ENCODE results near the gene LY86.
A peak's percentile ranks its signal among the peaks of the same experiment; 100 is the strongest.

Gene LY86

DNA sequence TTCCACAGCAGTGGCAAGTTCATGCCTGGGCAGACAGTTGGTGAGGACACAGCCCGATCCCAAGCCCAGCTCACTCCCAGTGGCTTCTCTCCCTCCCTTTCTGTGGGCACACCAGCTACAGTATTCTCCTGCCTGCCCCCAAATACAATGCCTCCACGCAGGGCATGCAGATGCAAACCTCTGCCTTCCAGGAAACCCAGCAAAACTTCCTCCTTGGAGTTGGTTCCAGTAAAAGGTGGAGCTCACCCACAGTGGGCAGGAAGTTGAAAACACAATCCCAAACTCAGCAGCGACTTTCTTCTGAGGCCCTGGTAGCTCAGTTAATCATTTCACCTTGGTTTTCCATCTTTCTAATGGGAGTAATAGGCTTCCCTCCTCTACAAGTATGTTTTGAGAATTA lies 93.7 kb downstream of the LY86 start:
- DNase-seq (ENCODE audit: low spot score), result no peak

DNA sequence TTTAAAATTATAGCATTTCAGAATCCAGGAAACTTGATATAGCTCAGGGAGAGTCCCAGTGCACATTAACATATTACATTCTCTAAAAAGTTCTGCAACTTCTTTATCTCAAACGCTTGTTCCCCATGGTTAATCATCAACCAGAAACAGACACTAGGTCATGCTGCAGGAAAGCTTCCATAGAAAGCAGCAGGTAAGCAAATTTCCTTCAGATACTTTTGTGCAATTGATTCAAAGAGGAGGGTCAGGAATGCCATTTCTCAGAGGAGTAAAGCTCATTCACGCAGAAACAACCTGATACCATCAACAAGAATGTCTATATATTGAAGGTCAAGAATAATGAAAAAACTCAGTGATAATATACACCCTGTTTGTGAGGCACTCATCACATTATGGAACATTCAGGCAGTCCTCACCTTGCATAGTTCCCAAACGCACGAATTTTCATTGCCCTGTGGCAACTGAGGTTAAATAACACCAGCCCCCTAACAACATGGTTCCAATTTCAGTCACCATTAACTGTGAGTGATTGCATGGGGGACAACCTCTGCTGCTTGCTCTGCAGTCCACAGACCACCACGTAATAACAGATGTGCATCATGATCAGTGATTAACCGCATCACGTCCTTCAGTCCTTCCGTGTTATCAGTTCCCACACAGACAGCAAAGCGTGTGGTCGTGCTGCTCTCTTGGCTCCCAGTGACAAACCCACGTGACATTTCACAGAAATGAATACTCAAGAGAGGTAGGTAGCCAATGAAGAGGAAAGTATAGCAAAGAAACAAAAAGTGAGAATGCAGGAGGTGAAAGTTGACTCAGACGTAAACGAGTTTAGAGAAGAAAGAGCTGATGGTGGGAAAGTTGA lies 95.7 kb downstream of the LY86 start:
- DNase-seq (ENCODE audit: low spot score), result no peak

DNA sequence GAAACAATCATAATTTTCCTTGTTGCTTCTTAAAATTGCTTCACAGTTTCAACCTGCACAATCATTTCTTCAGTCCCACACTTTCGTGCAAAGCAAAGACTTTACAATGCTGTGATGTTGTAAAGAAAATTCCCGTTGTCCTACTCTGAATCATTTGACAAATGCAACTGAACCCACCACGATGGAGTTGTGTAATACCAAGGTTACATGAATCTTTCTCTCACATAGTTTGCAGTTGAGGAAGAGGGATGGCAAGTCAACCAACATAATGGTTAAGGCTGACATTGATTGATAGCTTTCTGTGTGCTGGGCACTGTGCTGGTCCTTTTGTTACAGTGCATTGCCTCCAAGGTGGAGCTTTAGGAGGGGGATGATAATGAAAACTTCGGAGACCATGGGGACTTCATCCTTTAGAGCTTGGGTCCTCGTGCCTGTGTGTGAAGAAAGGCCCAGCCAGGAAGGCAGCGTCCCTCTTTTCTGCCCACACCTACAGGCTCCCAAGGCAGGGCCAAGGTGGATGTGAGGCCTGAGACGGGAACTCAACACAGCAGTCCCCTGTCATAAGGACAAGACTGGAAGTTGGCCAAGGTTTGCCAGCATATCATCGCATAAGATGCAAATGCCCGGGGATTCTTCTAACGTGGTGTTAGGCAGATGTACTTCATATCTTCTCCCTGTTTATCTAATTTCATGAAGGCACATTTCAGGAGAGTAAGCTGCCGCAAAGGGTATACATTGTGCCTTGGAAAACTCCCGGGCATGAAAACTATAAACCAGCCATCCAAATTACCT lies 96.9 kb downstream of the LY86 start:
- DNase-seq (ENCODE audit: low spot score), result peak; percentile 31

DNA sequence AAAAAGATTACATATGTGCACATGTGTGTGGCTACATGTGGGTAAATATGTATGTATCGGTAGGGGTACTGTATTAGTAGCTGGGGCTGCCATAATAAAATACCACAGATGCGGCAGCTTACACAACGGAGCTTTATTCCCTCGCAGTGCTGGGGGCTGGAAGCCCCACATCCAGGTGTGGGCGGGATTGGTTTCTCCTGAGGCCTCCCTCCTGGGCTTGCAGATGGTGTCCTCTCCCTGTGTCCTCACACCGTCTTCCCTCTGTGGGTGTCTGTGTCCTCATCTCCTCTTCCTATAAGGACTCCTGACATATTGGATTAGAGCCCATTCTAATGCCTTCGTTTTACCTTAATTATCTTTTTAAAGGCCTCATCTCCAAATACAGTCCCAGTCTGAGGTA lies 97.7 kb downstream of the LY86 start:
- peak; percentile 38 for DNase-seq (ENCODE audit: low spot score)

DNA sequence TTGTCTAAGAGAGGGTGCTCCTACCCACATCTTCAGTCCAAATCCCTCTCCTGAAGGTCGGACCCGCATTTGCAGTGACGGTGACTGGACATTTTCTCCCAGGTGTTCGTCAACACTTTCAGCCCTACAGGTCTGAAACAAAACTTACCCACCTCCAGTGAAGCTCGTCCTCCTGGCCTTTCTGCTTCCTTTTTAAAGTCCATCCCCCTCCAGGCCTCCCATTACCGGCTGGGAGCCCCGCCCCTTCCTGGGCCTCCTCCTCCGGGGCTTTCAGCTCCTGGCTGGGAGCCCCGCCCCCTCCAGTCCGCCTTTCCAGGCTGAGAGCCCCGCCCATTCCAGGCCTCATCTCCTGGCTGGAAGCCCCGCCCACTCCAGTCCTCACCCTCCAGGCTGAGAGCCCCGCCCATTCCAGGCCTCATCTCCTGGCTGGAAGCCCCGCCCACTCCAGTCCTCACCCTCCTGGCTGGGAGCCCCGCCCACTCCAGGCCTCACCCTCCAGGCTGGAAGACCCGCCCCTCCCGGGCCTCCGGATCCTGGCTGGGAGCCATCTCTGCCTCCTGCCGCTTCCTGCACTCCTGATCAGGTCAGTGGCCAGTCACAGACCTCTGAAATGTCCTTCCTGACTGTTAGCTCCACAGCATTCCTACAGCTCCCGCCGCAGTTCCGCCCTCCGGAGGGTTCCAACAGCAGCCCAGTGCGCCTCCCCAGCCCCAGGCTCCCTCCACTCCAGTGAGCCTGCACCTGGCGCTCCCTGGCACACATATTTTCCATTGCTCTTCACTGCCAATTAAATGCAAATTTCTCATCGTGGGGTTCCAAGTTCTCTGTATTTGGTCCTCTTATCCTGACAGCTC lies 98.5 kb downstream of the LY86 start:
- peak; percentile 67 for DNase-seq (ENCODE audit: low spot score)

DNA sequence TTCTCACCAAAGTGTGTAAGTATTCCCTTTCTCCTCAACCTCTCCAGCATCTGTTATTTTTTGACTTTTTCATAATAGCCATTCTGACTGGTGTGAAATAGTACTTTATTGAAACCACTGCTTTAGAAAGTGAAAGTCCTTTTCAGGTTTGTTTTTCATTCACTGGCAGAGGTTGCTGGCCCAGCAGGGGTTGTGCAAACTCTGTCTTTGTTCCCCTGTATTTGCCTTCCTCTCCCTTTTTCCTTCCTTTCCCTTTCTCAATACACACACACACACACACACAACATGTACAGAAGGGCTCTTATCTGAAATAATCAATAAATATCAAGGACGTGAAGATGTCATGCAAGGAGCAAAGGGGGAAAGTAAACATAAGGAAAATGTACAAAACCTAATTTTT lies 99.8 kb downstream of the LY86 start:
- DNase-seq (ENCODE audit: low spot score), result peak; percentile 45

DNA sequence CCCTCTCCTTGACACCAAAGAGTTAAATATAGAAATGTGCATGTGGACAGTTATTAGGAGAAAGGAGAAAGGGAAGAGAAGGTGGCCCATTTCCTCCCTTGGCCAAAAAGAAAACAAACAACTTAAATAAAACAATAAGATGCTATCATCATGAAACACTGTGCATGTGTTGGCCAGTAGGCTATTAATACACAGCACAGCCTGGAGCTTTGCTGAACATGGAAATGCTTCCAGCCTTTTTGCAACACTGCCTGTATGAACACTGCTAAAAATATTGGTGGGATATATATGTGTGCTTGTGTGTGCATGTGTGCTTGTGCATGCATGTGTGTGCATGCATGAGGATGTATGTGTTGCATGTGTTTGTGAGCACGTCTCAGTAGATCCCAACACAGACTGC lies 100.4 kb downstream of the LY86 start:
- DNase-seq (ENCODE audit: low spot score), result no peak

DNA sequence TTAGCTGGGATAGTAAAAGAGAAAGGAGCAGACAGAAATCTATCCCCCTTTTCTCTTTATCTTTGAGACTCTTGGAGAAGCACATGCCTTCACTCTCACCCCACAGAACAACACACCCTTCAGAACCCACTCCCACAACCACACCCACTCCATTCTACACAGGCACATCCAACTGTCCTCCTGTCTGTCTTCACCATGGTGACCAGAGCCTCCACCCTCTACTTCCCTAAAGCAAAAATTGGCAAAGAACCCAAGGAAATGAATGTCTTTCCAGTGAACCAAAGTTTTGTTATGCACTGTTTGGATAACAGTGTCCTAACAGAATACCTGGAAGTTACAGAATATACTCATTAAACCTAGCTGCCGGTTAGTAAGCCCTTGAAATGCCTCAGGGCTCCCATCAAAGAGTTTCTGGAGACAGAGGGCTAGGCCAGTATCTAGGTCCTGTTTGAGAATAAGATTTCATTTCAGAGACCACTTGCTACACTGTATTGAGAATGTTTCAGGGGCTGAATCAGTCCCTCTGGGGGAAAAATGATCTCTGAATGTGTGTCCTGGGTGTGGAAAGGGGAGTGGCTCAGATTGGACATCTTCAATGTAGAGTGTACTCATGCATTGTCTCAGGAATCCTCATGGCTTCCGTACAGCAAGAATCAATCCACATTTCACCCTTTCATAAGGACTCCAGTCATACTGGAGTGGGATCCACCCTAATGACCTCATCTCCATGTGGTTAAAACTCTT lies 101.1 kb downstream of the LY86 start:
- DNase-seq (ENCODE audit: low spot score), result no peak

DNA sequence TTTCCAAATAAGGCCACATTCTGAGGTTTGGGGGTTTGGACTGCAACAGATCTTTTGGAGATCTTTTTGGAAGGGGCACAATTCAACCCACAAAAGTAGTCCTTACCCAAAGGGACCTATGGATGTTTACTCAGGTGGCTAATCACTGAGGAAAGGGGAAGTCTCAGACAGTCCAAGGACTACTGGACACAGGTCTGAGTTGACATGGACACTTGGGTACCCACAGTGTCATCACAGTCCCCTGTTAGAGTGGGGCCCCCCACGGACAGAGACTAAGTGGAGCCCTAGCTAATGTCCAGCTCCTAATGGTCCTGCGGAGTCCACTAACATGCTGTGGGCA lies 101.6 kb downstream of the LY86 start:
- DNase-seq (ENCODE audit: low spot score), result no peak

DNA sequence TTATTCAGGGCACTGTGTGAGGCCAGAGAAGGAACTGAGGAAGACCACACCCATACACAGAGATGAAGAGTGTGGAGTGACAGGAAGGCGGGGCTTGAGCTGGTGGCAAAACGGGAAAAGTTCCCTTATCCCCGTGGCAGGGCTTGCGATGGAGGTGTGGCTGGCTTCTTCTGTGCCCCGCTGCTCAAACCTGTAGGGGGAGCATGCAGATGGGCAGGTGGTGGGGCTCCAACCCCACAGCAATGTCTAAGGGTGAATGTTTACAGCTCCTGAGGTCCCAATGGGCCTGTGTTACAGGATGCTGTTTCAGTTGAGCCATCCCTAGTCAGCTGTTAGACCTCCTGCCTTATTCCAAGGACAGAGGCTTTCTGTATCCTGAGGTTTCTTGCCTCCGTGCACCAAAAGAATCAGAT lies 105.9 kb downstream of the LY86 start:
- no peak for DNase-seq (ENCODE audit: low spot score)

DNA sequence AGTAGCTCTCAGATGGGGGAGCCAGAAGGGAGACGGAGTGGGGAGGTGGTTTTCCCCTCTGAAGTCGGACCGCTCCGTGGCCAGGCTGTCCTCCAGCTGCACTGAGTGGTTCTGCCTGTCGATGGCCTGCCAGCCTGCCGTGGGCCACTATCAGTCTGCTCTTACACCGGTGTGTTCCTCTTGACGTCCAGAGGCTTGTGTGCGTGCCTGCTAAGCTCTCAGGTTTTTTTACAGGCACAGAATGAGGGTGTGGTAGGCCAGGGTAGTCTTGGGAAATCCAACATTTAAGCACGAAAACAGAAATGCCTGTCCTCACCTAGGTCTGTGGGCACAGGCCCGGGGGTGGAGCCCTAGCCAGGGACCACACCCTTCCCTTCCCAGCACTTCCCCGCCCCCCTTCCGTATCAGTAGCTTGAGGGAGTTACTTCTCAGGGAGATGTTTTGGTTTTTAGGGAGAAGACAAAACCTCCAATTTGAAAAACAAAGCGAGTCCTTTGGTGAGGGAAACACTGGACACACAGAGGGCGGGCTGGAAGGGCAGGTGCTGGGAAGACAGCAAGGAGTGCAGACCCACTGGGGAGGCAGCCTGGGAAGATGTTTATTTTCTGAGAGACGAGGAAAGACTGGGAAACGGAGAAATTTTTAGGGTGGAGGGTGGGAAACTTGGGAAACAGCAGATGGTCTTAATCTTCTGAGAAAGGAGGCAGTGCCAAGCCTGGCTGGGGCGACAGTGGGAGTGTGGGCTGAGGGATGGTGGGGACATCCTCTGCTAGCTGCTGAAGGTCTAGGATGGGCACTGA lies 106.5 kb downstream of the LY86 start:
- DNase-seq (ENCODE audit: low spot score), result no peak

DNA sequence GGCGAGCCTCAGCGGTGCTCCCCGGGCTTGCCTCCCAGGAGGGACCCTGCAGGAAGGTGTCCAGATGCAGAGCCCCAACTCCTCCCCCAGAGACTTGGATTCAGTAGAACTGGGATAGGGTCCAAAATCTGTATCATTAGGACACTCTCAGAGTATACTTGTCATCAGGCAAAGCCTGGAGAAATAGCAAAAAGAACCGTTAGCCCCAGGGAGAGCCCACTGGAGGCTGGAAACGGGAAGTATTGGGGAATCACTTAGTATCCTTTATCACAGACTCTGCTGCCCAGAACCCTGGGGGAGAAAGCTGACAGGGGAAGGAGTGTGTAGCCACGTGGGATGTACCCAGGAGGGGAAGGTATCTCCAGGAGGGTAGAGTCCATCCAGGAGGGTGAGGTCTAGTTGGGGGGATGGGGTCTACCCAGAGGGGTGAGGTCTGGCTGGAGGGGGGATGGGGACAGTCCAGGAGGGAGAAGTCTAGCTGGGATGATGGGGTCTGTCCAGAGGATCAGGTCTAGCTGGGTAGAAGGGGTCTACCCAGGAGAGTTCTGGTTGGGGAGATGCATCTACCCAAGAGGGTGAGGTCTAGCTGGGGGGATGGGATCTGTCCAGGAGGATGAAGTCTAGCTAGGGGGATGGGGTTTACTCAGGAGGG lies 107.2 kb downstream of the LY86 start:
- no peak for DNase-seq (ENCODE audit: low spot score)

DNA sequence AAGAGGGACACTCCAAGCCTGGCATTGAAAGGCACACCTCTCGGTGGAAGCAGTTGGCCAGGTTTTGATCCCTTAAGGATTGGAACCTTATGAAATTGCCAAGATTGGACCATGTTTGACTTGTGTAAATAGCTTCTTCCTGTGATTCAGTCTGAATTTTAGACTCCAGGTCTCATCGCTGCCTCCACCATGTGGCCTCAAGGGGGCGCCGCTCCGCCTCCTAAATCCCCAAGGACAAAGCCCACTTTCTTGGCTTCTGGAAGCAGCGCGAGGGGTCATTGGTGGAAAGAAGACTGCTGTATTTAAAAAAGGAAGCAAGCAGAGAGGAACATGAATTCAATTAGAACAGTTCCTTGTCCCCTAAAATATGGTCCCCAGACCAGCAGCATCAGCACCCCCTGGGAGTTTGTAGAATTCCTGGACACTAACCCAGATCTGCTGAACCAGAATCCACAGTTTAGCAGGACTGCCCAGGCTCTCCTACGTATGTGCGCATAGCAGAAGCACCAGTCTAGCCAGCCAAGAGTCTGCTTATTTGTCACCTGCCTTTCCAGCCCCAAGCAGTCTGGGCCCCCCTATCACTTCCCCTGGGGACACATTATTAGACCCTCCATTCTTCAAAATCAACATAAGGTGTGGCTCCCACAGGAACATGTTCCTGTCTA lies 108.5 kb downstream of the LY86 start:
- no peak for DNase-seq (ENCODE audit: low spot score)

DNA sequence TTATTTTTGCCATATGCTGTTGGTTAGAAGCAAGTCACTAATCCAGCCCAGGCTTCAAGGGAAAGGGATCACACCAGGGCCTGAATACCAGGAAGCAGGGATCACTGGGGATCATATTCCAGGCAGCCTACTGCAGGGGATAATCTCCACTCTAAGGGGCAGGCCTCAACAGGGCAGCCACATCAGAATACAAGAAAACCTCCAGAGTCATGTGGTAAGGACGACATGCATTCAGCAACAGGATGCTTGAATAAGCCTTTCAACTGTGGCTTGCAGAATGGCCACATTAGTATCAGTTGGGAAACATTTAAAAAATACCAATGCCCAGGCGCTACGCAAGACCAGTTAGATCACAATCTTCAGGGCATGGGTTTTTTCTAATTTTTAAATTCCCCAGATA lies 109.1 kb downstream of the LY86 start:
- no peak for DNase-seq (ENCODE audit: low spot score)

DNA sequence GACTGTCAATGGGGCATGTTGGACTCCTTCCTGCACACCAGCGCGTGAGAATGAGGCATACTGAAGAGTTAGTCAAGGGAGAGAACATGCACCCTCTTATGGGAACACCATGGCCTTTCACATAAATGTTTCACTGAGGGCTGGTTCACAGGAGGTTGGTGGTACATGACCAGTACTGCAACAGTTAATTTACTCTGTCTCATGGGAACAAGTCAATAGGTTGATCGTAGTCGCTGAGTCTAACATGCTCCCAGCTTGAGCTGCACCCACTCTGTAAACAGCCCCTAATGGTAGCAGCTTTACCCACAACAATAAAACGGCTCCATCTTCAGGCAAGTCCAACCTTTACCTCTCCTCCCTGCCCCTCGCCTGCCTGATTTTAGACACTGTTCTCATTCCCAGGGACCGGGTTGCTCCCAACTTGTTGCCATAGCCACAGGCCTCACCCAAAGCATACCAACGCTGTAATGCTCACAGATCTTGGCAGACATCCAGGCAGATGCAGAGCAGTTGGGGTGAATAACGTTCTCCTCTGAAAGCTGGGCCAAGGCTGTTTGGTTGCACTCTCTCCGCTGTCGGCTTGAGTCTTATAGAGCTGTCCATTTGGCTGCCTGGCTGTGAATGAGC lies 111.3 kb downstream of the LY86 start:
- peak; percentile 80 for DNase-seq (ENCODE audit: low spot score)

DNA sequence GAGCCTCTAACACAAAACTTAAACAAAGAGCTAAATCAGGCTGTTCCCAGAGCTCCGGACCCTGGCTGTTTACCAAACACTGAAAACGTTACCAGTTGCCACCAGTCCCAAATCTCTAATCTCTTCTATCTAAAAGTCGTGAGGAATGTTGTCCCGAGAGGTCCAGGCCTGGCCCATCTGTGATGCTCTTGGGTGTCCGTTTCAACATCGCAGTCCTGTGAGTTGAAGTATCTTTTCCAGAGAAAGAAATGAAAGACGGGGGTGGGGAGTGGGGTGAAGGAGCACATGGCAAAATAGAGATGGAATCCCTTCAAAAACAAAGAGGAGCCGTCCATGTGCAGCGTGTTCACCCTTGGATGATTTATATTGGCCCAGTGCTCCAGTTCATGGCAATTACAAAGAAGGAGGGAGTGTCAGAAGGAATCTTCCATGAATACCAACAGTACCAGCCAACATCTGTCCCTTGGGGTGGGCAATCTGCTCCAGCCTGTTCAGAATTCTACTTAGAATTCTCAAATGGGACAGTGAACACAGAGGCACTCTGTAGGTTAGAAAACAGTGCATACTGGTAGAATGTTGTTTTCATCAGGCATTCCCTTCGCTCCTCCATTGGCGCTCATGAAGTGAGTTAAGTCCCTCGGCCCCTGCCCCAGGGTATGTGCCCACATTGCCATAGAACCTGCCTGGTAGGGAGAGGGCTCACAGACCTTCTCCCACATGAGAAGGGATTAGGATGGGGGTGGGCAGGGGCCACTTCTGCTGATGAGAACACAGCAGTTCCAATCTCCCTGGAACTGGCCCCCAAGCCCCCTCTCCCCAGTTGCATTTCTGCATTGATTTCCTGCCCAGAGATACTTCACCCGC lies 112.1 kb downstream of the LY86 start:
- no peak for DNase-seq (ENCODE audit: low spot score)

DNA sequence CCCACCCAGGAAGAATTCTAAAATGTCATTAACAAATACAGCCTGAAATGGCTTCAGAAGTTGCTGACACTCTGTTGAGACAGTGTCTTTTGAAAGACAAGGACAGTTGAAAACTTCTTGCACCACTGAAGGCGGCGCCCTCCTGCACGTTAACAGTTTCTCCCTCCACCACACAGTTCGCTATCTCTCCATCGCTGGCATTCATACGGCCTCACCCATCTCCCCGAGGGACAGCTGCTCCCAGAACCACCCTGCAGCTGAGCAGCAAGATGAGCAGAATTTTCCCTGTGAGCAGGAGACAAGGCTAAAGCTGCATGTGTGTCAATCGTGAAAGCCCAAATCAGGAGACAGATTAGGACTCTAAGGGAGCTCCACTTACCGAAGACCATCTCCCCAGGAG lies 113.3 kb downstream of the LY86 start:
- no peak for DNase-seq (ENCODE audit: low spot score)

DNA sequence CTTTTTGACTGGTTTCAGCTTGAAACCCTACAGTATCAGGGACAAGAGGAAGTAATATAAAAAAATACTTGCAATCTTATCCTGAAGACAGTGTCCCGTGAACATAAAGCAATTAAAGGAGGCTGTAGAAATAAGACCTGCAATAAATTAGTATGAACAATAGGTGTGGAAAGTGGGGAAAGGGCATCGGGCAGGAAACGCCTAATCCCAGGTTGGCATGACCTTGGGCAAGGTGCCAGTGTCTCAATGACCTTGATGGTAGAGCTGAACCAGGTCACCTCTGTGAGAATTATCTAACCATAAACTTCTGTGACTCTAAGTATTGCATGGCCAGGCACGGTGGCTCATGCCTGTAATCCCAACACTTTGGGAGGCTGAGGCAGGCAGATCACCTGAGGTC lies 115.2 kb downstream of the LY86 start:
- DNase-seq (ENCODE audit: low spot score), result no peak
